Cardiac fibroblast (primary cell): ENCODE results near the gene PELI2.

Experiments used
- DNase-seq, 2 donors: peaks; one replicate each; pipeline versions ENCODE4 v3.0.0 to v3.0.0-alpha.2; 2010; ENCODE audit warnings: low read depth in 2 of 2
- H3K4me3 ChIP-seq, 2 donors: replicated peaks in 1 of 2; 1 replicate in 1 of 2; 2 replicates in 1 of 2; pipeline ENCODE4 v1.5.1; 2011; ENCODE audit warnings: low read depth in 2 of 2, low read length in 2 of 2, mild to moderate bottlenecking in 2 of 2, moderate library complexity in 1 of 2
- TF ChIP-seq, protein P1 (sequence below): IDR thresholded peaks from one replicate; pipeline ENCODE4 v1.5.1; 2011; ENCODE audit warnings: low read depth, mild to moderate bottlenecking, low read length, inconsistent platforms

PELI2 gene

DNA sequence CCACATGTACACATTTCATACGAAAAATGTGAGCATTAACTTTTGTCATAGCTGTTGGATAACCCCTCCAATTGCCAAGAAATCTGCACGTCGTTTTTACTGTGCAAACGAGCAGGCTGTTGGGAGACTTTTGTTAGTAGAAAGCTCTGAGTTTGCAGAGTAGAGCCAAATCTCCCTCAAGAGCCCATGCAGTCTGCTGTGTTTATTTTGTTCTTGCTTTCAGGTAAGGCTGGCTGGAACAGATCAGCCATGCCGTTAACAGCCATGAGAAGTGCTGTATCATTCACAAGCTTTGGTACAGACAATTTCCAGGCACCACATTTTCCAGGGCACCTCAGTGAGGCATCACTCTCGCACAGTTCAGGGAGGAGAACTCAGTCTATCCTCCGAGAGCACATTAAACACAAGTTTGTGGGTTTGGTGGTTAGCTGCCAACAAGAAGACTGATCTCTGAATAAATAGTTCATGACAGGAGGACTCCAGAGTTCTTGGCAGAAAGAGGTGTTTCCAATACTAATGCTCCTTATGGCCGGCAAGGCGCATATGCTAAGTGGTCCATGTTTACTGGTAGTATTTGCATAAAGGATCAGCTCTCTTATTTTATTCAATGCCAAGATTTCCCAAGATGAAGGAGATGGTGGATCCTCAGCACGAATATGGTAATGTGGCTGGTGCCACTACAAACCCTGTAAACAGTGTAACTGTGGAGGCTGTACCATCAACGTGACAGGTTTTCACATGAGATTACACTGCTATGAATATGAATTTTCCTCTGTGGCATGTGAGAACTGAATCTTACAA, 30.3 kb upstream of the PELI2 start:
- H3K4me3 ChIP-seq = no peak overlapping the region
- no peak for DNase-seq
- TF ChIP-seq, protein P1, sequence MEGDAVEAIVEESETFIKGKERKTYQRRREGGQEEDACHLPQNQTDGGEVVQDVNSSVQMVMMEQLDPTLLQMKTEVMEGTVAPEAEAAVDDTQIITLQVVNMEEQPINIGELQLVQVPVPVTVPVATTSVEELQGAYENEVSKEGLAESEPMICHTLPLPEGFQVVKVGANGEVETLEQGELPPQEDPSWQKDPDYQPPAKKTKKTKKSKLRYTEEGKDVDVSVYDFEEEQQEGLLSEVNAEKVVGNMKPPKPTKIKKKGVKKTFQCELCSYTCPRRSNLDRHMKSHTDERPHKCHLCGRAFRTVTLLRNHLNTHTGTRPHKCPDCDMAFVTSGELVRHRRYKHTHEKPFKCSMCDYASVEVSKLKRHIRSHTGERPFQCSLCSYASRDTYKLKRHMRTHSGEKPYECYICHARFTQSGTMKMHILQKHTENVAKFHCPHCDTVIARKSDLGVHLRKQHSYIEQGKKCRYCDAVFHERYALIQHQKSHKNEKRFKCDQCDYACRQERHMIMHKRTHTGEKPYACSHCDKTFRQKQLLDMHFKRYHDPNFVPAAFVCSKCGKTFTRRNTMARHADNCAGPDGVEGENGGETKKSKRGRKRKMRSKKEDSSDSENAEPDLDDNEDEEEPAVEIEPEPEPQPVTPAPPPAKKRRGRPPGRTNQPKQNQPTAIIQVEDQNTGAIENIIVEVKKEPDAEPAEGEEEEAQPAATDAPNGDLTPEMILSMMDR = no peak

DNA sequence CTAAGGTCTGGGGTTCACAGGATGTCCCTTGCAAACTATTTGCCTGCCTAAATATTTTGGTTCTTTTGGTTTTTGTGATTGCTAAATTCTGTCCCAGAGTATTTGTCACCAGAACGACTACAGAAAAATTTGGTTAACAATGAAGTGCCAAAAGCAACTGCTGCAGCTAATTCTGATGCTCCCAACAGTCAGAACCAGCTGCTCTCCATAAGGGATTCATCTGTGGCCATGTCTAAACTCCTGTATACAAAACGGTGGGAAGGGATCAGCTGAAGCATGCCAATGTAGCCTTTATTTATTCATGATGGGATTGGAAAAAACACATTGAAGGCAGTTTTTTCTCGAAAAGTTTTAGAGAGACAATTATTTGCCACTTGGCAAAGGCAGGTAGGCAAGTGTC, 29.3 kb upstream of the PELI2 start:
- H3K4me3 ChIP-seq = no peak overlapping the region
- no peak for DNase-seq
- TF ChIP-seq, protein P1 = no peak

DNA sequence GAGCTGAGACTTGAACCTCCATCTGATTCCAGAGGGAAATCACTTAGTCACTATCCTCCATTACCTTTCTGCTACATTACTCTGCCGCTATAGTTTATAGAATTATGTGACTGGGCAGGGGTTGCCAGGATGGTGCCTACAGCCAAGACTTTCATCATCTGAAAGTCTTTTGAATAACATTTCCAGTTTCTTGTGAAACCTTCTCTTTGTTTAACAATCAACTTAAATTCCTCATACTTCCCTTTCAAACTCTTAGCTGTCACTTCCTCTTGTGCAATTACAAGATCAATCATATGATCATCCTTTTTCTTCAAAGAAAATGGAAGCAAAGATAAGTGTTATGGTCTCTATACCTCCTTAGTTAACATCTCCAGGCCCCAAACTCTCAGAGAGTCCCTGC, 25.4 kb upstream of the PELI2 start:
- peak; percentile 54 to 64 for DNase-seq
- TF ChIP-seq, protein P1 = no peak
- H3K4me3 ChIP-seq = no peak overlapping the region

DNA sequence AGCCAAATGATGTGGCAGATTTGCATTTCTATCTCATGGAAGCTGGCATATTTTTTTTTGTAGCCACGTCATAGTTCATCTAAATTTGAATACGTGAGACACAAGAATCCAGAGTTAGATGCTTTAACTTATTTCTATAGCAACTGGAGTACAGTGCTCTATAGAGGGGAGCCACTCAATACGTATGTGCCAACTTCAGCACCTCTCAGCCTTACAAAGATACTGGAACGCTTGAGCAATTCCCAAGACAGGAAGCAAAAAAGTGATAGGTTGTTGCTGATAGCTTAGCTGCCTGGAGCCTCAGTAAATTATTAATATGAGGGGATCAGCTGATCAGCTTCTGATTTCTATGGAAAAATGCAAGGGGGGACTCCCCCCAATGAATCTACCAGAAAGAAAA, 24.1 kb upstream of the PELI2 start:
- no peak overlapping the region for H3K4me3 ChIP-seq
- TF ChIP-seq, protein P1 = no peak
- DNase-seq = peak in 1 of 2 donors; percentile 58

DNA sequence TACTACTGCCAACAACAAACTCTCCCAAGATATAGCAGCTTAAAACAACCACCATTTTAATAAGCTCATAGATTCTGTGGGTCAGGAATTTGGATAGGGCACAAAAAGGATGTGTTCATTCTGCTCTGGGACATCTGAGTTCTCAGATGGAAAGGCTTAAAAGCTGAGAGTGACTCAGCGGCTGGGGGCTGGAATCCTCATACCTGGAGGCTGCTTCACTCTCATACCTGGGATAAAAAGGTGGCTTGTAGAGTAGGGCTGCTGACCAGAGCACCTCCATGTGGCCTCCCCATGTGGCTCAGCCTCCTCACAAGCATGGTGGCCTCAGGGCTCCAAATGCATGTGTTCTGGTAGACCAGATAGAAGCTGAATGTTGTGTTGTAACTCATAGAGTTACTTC, 20.2 kb upstream of the PELI2 start:
- DNase-seq = no peak
- no peak overlapping the region for H3K4me3 ChIP-seq
- TF ChIP-seq, protein P1 = no peak

DNA sequence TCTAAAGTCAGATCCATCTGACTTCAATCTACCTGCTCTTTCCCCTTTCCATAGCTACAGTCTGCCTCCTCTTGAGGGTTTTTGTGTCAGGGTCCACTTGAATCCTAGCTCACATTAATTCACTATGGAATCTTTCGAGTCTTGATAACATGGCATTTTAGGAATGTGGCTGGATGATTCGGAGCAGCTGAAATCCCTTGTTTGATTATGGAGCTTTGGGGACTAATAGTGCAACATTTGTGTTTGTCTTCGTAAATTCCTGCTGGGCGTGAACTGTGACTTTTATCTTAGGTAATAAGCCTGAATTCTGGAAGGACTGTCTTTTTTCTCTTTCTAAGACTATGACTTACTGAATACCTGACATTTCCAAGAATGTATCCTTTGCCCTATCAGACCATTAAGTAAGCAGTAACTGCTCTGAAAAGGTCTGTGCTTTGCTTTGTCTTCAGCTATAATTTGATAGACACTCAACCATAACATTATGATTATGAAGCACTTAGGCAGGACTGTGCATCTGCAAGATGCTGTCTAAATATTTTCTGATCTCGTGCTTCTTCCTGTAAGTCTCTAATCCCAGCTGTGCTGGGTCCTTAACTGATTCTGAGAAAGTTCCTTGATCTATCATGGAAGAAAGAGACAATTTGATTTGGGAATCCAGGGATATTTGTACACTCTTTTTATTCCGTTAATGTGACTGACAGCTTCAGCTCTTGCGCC, 19.0 kb upstream of the PELI2 start:
- TF ChIP-seq, protein P1 = no peak
- H3K4me3 ChIP-seq = no peak overlapping the region
- no peak for DNase-seq
